GM12865 (cell line): ENCODE results near the gene MRC1.

ENCODE experiments used
- DNase-seq: peaks from one replicate; pipeline ENCODE4 v3.0.0; 2010; ENCODE audit warnings: low read depth
- H3K4me3 ChIP-seq: 2 replicates; pipeline ENCODE4 v1.5.1; 2011; ENCODE audit warnings: mild to moderate bottlenecking, low read depth, low read length, control low read depth
- CTCF ChIP-seq: IDR thresholded peaks from 2 replicates; pipeline ENCODE4 v1.5.1; 2011; ENCODE audit warnings: low read length, control low read depth, low read depth, inconsistent platforms; ENCODE audit not compliant: insufficient read depth; ENCODE audit errors: missing control alignments

The MRC1 gene

GRCh38 chr10:17808971-17809841 lies at the start of gene MRC1:
MRC1 (plus strand) TSS chr10:17809348; CDS start chr10:17809466, 118 bp downstream.
- no peak for DNase-seq
- no peak within 1 kb of the TSS for H3K4me3 ChIP-seq
- TF ChIP-seq CTCF: no peak

- no peak overlapping the region for H3K4me3 ChIP-seq
- no peak for DNase-seq
- no peak for TF ChIP-seq CTCF
Observed at GRCh38 chr10:17764142-17764541, 45.0 kb upstream of the MRC1 start.

GRCh38 chr10:17765602-17766001 lies 43.5 kb upstream of the MRC1 start:
- TF ChIP-seq CTCF: no peak
- no peak for DNase-seq
- no peak overlapping the region for H3K4me3 ChIP-seq

- no peak overlapping the region for H3K4me3 ChIP-seq
- DNase-seq: no peak
- no peak for TF ChIP-seq CTCF
Observed at GRCh38 chr10:17766731-17767130, 42.4 kb upstream of the MRC1 start.

- H3K4me3 ChIP-seq: no peak overlapping the region
- DNase-seq: no peak
- no peak for TF ChIP-seq CTCF
Observed at GRCh38 chr10:17768496-17768895, 40.7 kb upstream of the MRC1 start.

- no peak for TF ChIP-seq CTCF
- no peak overlapping the region for H3K4me3 ChIP-seq
- DNase-seq: no peak
Observed at GRCh38 chr10:17768957-17769356, 40.2 kb upstream of the MRC1 start.

- DNase-seq: no peak
- H3K4me3 ChIP-seq: no peak overlapping the region
- no peak for TF ChIP-seq CTCF
Observed at GRCh38 chr10:17771017-17771416, 38.1 kb upstream of the MRC1 start.
